HEK293T (cell line): Measurements from ENCODE around the gene RFX3.

Source experiments
- ARNT ChIP-seq: fragments of 450-650 bp; IDR thresholded peaks from 2 replicates; pipeline ENCODE4 v1.6.1; 2017; ENCODE audit warnings: mild to moderate bottlenecking
- BHLHE40 ChIP-seq: fragments of 450-650 bp; IDR thresholded peaks from 2 replicates; pipeline ENCODE4 v1.6.1; 2016; ENCODE audit warnings: mild to moderate bottlenecking, moderate library complexity, borderline replicate concordance
- ELF4 ChIP-seq: fragments of 450-650 bp; IDR thresholded peaks from 2 replicates; pipeline ENCODE4 v1.6.1; 2017; ENCODE audit warnings: antibody characterized with exemption
- FOXA1 ChIP-seq: fragments of 450-650 bp; IDR thresholded peaks from 2 replicates; pipeline ENCODE4 v1.6.1; 2016; ENCODE audit warnings: mild to moderate bottlenecking
- FOXK2 ChIP-seq: fragments of 450-650 bp; IDR thresholded peaks from 2 replicates; pipeline ENCODE4 v1.6.1; 2016; ENCODE audit warnings: mild to moderate bottlenecking
- FOXM1 ChIP-seq: fragments of 450-650 bp; IDR thresholded peaks from 2 replicates; pipeline ENCODE4 v1.6.1; 2017; ENCODE audit warnings: mild to moderate bottlenecking, borderline replicate concordance
- LEF1 ChIP-seq: fragments of 450-650 bp; IDR thresholded peaks from 2 replicates; pipeline ENCODE4 v1.6.1; 2017; ENCODE audit warnings: mild to moderate bottlenecking, borderline replicate concordance
- NFRKB ChIP-seq: fragments of 450-650 bp; IDR thresholded peaks from 2 replicates; pipeline ENCODE4 v1.6.1; 2016; ENCODE audit warnings: mild to moderate bottlenecking, moderate library complexity
- PKNOX1 ChIP-seq: fragments of 450-650 bp; IDR thresholded peaks from 2 replicates; pipeline ENCODE4 v1.6.1; 2016
- SP1 ChIP-seq: fragments of 450-650 bp; IDR thresholded peaks from 2 replicates; pipeline ENCODE4 v1.6.1; 2017
- SUZ12 ChIP-seq: fragments of 450-650 bp; IDR thresholded peaks from 2 replicates; pipeline ENCODE4 v1.6.1; 2016; ENCODE audit warnings: mild to moderate bottlenecking
- TARDBP ChIP-seq: fragments of 450-650 bp; IDR thresholded peaks from 2 replicates; pipeline ENCODE4 v1.6.1; 2016
- ZNF384 ChIP-seq: fragments of 450-650 bp; IDR thresholded peaks from 2 replicates; pipeline ENCODE4 v1.6.1; 2016

GRCh38 chr9:3471883-3472282 is 53.9 kb downstream of the RFX3 start:
- TF ChIP-seq FOXM1 (no peak), TARDBP (no peak), ARNT (no peak), ELF4 (no peak), FOXA1 (no peak), PKNOX1 (no peak), BHLHE40 (no peak), SP1 (no peak), NFRKB (no peak), LEF1 (no peak), FOXK2 (no peak), SUZ12 (no peak), ZNF384 (no peak)
